ENCODE results near the gene TRMT61A. TPM values are rescaled to one million over a fixed set of nuclear protein-coding genes. Genes with fewer than 3 reads are reported as not detected.
"Not testable (repeated sequence)": the region's sequence is repeated elsewhere in the genome, so short reads cannot be mapped to it uniquely, and the experiment has no call there.

Gene TRMT61A
- total RNA-seq, 1 donor from 2014 or later, result 7.0 TPM

DNA sequence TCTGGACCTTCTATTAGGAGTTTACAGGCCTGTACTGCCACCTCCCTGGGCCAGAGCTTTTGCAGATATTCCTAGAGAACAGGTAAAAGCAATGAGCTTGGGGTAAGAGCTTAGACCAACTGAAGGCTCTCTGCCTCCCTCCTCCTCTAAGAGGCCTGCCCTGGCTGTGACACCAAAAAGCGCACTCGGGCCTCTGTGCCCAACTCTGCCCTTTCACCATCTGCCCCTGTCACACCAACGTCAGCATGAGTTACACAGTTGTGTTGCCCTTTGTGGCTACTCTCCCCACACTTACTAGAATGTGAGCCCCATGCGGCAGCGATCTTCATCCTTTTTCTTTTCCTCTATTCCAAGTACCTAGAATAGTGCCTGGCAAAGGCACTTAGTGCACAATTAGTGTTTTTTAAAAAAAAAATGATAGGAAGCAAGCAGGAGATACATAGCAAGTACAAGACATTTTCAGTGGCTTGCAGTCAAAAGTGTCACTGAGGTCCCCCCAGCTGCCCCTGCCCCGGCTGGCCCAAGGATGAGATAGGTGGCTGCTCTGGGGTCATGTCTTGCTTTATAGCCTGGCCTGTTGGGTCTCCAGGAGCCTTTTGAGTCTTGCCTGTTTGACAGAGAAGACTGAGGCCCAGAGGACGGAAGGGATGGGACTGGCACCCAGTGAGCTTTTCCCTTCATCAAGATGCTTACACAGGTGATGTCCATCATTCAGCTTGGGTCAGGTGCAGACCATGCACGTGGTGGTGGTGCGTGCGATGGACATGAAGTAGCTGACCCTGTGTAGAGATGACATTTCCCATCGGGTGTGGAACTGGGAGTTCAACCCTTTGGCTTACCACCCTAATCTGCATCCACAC is 18.9 kb upstream of the TRMT61A start:
- no peak for DNase-seq

DNA sequence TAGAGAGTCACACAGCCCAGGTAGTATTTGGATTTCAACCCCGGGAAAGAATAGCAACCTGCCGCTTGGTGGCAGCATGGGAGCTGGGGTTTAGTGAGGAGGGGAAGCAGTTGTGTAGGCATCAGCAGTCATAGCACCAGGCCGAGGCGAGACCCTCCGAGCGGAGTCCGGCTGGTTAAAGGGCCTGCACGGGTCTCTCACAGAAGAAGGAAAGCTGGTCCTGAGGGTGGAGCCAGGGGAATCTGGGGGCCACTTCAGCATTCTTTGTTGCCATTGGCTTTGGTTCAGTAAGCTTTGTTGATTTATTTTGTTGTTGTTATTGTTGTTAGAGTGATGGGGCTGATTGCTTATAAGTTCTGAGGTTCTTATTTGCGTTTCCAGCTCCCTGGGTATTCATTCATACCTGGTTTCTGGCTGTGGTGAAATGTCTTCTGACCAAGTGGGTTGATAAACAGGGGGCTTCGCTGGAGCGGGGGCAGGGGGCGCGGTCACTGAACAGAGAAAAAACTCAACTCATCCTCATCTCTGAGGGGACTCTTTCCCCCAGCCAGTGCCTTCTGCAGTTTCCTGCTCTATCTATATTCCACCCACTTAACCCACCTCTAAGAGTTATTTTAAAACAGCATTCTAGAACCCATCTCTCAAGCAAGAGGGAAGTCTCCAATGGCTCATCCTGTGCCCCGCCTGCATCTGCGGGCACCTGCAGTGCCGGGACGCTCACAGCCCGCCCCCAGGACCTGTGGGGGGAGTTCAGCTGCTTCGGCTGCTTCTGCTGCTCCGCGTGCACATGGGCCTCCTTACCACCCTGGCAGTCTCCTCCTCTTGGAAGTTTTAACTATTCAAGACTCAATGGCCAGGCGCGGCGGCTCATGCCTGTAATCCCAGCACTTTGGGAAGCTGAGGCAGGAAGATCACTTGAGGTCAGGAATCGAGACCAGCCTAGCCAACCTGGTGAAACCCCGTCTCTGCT is 18.0 kb upstream of the TRMT61A start:
- no peak for DNase-seq

DNA sequence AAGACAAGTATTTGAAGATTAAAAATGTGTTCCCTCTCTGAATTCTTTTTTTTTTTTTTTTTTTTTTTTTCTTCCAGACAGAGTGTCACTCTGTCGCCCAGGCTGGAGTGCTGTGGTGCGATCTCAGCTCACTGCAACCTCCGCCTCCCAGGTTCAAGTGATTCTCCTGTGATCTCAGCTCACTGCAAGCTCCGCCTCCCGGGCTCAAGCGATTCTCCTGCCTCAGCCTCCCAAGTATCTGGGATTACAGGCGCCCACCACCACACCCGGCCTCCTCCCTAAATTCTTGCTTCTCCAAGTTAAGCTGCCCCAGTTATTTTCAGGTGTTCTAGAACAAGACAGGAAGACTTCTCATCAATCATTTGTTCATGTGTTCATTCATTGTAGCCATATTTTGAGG is 16.8 kb upstream of the TRMT61A start:
- not testable (repeated sequence) for DNase-seq

DNA sequence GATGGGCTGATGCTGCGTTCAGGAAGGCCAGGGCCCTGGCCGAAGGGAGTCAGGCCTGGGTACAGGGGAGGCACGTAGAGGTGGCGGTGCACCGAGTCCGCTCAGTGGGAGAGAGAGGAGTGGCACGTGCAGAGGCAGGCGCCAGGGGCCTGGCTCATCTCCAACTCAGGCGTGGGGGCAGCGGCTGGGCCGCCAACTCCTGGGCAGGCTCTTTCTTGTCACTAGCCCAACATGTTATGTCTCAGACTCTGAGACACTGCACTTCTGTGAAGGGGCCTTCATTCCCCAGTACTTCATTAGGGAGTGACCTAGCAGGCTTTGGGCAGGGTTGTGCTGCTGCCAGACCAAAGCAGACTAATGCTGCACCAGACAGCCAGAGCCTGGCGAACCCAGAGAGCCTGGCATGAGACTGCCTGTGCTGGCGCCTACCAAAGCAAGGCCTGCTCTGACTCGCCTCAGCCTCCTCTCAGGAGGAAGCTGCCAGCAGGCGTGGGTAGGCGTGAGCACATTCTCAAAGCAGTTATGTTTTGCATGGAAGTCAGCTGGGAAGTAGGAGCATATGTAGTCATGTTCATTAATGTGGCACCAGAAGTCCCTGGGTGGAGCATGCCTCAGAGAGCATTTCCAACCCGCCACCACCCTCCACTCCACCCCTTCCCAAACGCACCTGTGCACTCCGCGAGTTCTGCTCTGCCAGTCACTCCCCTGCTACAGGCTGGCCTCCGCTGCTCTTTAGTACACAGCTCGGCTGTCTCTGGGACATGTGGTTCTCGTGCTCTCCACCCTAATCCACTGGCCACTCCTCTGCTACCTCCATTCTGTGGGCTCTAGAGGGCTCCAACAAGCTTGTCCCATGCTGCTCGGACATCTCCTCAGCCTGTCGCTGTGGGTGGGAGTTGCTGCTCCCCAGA is 16.0 kb upstream of the TRMT61A start:
- DNase-seq, result peak; percentile 83

DNA sequence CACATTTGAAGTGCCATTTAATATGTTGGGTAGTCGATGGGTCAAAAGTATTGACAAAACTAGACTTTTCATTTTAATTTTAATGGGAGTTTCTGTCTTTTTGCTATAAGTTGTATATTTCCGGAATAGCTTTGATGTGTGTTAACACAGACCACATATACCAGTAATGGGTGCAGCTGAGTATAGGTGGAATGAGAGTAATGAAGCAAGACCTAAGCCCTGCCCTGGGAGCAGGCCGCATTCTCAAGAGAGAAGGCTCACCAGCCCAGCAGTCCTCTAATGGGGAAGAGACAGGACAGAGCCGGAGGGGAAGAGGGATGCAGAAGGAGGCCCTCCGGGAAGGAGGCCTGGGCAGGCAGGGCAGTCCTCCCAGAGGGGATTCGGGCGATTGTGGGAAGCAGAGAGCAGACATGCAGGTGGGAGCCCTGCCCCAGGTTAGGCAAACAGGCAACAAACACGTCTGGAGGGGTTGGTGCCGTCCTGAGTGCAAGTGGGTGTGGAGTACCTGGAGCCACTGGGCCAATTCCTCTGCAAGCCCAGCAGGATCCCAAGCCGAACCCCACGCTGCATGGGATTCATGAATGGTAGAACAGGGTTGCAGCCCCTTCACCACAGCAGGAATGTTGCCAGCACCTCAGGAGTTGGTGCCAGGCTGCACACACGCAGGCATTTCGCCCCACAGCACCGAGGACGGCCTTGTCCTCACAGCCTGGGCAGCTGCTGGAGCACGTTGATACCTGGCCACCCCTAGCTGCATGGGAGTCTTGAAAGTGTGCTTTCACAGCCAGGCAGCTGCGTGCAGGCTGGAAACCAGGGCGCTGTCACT is 14.2 kb upstream of the TRMT61A start:
- DNase-seq, result no peak

DNA sequence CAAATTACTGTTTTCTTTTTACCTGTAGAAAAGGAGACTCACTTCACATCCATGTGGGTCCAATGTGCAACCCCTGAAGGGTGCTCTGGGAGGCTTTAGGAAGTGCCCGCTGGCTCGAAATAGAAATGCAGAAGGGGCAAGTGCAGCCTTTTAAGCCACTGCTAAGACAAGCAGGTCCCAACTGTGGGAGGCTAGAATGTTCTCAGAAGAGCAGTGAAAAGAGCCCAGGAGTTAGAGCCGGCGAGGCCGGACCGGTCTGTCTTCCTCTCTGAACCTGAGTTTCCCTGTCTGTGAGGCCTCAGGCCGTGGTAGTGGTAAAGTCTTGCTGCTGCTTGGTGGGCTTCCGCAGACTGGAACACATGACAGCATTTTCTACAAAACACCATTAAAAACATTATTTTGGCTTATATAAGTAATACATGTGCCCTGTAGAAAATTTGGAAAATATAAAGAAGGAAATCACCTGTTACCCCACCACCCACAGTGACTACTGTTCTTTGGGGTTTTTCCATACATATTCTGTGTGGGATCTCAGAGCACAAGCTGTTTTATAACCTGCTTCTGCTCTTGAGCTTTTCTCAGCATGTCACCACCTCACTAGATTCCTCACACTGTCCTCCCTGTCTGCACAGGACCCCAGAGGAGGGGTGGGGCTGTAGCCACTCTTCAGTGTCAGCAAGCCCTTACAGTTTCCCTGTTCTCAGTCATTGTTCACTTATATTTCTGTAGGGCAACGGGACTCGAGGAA is 12.4 kb upstream of the TRMT61A start:
- DNase-seq, result no peak

DNA sequence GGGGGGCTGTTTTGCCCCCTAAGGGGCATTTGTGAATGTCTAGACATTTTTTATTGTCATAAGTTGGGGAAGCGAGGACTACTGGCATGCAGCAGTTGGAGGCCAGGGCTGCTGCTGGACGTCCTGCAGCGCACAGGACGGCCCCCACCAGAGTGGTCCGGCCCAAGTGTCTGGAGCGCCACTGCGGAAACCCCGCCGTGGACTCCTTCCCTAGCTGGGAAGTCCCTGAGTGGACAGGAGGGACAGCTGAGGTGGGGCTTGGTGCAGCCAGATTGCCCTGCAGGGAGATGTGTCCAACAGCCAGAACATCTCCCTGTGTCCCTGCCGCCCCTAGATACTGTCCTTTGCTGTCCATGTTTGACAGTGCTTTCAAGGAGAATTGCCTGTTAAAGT is 11.8 kb upstream of the TRMT61A start:
- no peak for DNase-seq

DNA sequence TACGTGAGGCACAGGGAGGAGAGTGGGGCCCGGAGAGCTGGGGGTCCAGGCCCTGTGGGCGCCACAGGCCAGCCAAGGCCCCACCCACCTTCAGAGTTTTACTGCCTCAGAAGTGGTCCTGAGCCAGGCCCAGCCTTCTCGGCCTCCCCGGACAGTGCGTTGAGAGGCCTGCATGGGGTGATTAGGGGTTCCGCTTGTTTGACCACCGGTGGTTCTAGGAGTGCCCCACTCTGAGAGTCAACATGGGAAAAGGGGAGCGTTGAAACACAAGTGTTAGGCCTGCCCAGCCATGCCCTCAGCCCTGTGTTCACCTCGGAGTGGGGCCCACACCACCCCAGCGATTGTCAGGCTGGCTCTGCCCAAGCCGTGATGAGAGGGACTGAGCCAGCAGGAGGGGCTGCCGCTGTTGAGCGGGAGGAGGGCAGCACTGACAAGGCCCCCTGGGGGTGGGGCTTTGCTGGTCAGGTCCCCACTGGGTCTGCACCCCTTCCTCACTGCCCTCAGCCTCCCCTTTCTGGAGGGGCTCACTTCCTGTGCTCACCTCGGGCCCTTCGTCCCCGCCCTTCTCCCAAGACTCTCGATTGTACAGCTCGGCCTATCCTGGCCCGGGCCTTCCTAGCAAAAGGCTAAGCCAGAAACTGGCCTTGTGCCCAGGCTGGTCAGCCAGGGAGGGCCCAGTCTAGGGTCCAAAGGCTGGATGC is 11.1 kb upstream of the TRMT61A start:
- DNase-seq, result no peak

DNA sequence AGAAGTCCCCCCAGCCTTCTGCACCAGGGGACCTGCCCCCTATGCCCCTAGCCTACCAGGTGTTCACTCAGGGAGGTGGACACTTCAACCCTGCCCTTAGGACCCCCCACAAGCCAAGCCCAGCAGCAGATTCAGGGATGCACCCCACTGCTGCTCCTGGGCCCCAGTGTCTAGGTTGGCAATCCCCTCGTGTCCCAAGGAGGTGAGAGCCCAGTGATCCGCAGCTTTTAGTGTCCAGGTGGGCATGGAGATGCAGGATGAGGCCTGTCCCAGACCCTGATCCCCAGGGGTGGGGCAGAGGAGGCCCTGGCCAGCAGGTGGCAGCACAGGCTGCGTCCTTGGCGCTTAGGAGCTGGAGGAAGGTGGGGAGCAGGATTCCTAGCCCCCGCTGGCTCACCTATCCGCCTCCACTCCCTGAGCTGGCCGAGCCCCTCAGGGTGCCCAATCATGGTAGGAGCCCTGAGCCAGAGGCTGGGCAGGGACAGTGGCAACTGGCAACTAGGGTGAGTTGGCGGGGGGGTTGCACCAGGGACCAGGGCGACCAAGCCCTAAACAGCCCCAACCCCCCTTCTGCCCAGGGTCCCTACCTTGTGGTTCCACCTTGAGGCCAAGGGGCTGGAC is 10.5 kb upstream of the TRMT61A start:
- peak; percentile 73 for DNase-seq

DNA sequence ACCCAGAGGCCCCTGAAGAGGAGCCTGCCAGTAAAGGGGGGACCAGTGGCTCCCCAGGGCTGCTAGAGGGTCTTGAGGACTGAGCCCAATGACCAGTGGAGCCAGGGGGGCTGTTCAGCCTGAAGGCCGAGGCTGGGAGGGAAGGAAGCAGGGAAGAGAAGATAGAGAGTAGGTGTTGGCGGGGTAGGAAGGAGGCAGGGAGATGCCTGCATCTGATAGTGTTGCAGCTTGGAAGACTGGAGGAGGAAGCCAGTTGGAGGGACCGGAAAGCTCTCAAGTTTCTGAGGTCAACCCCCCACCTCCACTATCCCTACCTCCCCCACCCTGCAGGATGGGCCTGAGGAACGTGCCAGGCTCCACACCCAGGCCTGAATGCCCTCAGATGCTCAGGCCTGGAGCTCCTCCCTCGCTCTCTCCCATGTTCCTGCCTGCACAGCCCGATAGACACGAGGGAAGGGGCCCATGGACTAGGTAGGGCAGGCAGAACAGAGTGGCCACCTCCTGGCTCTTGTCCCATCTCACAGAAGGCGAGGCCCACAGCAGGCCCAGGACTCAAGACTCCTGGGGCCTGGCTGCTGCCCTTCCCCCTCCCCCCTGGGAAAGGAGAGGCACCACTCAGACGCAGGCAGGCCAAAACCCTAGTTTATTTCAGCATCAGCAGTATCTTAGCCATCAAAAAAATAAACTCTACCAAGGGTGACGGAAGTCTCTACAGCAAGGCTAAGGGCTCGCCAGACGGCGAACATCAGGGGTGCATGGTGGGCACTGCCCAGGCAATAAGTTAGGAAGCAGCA is 9.8 kb upstream of the TRMT61A start:
- no peak for DNase-seq

DNA sequence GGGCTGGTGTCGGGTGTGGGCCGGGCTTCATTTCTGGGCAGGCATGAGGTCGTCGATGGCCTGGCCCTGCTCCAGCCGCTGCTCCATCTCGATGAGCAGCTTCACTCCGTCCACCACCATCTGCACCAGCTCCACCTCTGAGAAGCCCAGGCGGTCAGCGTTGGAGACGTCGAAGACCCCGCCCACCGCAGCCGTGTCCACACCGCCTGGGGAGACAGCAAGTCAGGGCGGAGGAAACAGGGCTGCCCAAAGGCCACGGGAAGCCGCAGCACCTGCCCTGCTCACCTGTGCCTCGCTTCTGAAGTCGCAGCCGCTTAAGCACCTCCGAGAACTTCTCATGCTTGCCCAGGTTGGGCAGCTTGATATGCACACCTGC is 9.2 kb upstream of the TRMT61A start:
- DNase-seq, result no peak

DNA sequence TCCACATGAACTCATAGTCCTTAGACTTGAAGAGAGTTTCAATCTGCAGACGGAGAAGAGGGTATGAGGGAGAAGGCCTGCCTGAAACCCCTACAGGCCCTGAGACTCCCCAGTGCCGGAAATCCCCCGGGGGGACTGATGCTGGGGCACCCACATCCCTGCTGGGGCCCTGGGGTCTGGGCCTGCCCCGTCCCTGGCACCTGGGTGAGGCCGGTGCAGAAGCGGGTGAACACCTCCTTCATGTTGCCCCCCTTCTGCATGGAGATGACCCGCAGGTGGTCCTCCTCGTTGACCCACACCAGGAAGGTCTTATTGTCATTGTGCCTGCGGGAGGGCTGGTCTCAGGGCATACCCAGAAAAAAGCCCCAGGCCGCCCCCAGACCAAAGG is 8.7 kb upstream of the TRMT61A start:
- DNase-seq, result no peak

DNA sequence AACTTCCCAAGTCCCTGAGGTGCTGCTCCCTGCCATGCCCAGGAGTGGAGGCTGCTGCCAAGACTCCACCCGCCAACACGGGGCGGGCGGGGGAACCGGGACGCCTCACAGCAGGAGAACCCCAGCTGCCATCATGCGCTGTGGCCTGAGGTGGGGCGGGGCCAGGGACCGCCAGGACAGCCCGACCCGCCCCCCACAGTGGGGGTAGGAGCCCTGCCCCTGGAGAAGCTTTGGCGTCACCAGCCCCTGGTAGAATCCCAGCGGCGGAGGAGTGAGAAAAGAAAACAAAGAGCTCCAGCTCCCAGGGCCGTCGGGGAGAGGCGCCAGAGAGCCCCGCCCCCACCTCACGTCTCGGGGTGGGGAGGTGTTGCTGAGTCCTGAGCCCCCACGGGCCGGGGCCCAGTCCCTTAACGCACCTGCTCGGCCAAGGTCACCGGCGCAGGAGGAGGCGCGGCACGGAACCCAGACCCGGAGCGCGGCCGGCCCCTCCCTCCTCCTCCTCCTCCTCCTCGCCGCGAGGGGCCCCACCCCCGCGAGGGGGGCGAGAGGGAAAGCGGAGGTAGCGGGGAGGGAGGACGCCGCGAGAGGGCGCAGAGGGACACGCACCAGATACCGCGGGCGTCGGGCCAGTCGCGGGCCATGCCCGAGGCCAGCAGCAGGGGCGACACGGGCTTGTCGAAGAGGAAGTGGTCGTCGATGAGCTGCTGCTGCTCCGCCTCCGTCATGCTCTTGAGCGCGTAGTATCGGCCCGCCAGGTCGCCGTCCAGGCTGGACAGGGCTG is 8.1 kb upstream of the TRMT61A start:
- DNase-seq, result peak; percentile 88

DNA sequence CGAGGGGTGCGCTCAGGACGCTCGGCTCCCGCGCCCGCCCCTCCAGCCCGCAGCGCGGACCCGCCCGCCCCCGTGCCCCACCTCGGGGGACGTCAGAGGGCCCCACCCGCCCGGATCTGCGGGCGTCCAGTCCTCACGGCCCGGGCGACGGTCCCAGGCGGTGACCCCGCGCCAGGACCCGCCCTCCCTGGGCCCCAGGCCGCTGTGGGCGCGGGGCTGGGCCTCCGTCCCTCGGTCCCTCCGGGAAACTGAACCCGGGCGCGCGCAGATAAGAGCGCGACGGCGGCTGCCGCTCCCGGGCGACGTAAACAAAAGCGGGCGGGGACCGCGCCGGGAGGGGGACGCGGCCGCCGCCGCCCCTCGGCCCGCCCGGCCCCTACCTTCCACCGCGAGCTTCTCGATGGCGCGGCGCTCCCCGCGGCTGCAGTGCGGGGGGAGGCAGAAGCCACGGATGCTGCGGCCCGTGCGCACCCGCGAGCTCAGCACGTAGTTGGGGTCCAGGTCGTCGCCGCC is 7.5 kb upstream of the TRMT61A start:
- DNase-seq, result no peak

DNA sequence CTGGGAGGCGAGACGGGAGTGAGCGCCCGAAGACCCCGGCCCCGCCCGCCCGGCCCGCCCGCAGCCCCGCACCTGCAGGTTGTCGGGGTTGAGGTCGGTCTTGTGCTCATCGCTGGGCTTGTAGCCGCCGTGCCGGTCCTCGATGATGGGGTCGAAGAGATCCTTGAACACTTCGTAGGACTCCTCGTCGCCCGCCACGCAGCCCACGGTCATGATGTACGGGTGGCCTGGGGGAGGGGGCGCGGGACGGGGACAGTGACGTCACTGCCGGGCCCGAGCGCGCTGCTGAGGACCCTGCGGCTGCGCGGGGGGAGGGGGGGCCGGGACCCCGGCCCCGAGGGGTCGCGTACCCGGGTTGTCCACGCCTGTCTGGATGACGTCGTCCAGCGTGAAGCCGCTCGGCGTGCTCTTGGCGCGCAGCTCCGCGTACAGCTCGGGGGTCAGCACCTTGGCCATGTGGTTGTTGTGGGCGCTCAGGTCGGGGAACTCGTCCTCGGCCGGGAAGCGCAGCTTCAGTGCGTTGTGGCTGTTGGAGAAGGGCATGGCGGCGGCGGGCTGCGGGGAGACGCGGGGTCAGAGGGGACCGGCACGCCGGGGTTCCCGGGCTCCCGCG is 6.9 kb upstream of the TRMT61A start:
- peak; percentile 45 for DNase-seq

DNA sequence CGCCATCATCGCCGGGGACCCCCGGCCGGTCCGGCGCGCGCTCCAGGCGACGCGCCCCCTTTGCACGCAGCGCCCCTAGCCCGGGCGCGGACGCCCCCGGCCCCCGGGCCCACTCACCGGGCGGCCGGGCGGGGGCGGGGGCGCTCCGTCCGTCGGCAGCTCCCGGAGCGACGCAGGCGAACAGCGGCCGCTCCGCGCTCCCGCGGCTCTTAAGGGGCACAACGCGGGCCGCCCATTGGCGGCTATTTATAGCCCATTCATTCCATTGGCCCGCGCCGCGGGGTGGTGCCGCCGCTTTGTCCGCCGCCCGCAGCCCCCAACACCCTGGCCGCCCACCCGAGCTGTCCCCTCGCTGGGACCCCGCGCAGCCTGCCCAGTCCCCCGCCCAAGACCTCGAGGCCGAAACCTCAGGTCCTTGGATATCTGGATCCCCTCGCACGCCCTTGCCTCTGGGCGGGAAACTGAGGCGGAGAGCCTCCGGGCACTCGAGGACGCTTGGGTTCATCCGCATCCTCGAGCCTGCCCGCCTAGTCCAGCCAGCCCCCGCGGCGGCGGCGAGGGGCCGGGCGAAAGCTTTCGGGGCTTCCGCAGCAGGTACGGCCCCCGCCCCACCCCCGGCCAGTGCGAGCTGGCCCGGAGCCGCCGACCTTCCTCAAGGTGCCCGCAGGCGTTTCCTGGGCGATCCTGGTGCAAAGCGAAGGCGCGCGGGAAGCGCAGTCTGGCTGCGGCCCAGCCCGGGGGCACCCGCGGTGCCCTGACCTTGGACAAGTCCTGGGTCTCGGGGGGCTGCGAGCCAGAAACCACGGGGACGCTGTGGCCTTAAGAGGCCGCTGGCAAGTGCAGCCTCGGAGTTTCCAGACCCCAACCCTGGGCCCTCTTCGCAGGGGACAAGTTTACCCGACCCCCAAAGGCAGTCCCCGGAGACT is 6.1 kb upstream of the TRMT61A start, which contains the start of gene CKB:
TSS of gene CKB (minus strand) at position 182 of the 926 bp plus-strand sequence. CDS start 337 bp downstream, outside the sequence.
- peak; percentile 87 for DNase-seq
